A673 (cell line): ENCODE measurements around the gene UBE2R2. TPM values are rescaled to one million over a fixed set of nuclear protein-coding genes. Genes with fewer than 3 reads are reported as not detected.

Experiments used
- BruUV-seq: library from RNA; stranded (reverse); fragments of 400-500 nt; replicated peaks from 2 replicates; lab custom pipeline; 2021; lab: Mats Ljungman, UMichigan
- CTCF ChIA-PET: fragments of 300-600 bp; sonication (Branson Sonifier 250); formaldehyde crosslinking; loops from one replicate; lab custom pipeline; 2022; ENCODE audit warnings: antibody characterized with exemption; lab: Charles Lee
- POLR2A ChIA-PET: fragments of 300-600 bp; sonication (Branson Sonifier 250); formaldehyde crosslinking; loops from one replicate; lab custom pipeline; 2022; ENCODE audit warnings: antibody characterized with exemption; ENCODE audit not compliant: low non-redundant PET; lab: Charles Lee
- DNase-seq: peaks from one replicate; pipeline ENCODE4 v3.0.0-alpha.2; 2015; ENCODE audit warnings: low spot score
- H3K27ac ChIP-seq: fragments of 200-600 bp; sonication (generic); 2 replicates; pipeline ENCODE4 v1.5.1; 2016; ENCODE audit warnings: mixed run types, low read depth, mild to moderate bottlenecking, mixed read lengths, antibody characterized with exemption, low read length; ENCODE audit not compliant: poor library complexity, severe bottlenecking
- H3K27me3 ChIP-seq: fragments of 200-600 bp; sonication (generic); replicated peaks from 2 replicates; pipeline ENCODE4 v1.6.1; 2017; ENCODE audit warnings: mixed run types, low read depth, mild to moderate bottlenecking, mixed read lengths, antibody characterized with exemption, low read length; ENCODE audit not compliant: insufficient read depth, poor library complexity
- H3K36me3 ChIP-seq: fragments of 200-600 bp; sonication (generic); 2 replicates; pipeline ENCODE4 v1.6.1; 2016; ENCODE audit warnings: mixed run types, mild to moderate bottlenecking, mixed read lengths, antibody characterized with exemption, low read length; ENCODE audit not compliant: insufficient read depth, poor library complexity, severe bottlenecking
- H3K4me1 ChIP-seq: fragments of 200-600 bp; sonication (generic); 2 replicates; pipeline ENCODE4 v1.6.1; 2017; ENCODE audit warnings: mixed run types, mild to moderate bottlenecking, mixed read lengths, antibody characterized with exemption, low read length; ENCODE audit not compliant: insufficient read depth, poor library complexity, severe bottlenecking
- H3K4me3 ChIP-seq: fragments of 200-600 bp; sonication (generic); 2 replicates; pipeline ENCODE4 v1.5.1; 2016; ENCODE audit warnings: low read depth, mixed run types, mild to moderate bottlenecking, mixed read lengths, low read length; ENCODE audit not compliant: poor library complexity, severe bottlenecking
- H3K9me3 ChIP-seq: fragments of 200-600 bp; sonication (generic); 2 replicates; pipeline ENCODE4 v1.6.1; 2016; ENCODE audit warnings: mixed run types, low read depth, mild to moderate bottlenecking, mixed read lengths, antibody characterized with exemption, low read length; ENCODE audit not compliant: poor library complexity, severe bottlenecking
- EZH2 ChIP-seq: fragments of 200-600 bp; sonication (generic); IDR thresholded peaks from 2 replicates; pipeline ENCODE4 v1.6.1; 2017; ENCODE audit warnings: borderline replicate concordance, low read depth, mild to moderate bottlenecking, mixed read lengths, antibody characterized with exemption, low read length; ENCODE audit not compliant: poor library complexity, severe bottlenecking
- intact Hi-C: fragments of 100-400 bp; cut with micrococcal nuclease; formaldehyde crosslinking; loops from one replicate; pipeline ENCODE4 v1.10.0; 2022; ENCODE audit not compliant: unreplicated experiment
- total RNA-seq: library from RNA; stranded (reverse); gene quantifications from 2 replicates; pipeline ENCODE4 v1.2.3, GENCODE V29; 2021
- TF ChIP-seq, protein P1 (sequence below): fragments of 300-800, 200-600 bp; sonication (generic); conservative IDR thresholded peaks from 2 replicates; pipeline ENCODE4 v1.5.1; 2017; ENCODE audit warnings: low read depth, mild to moderate bottlenecking, antibody characterized with exemption, low read length, moderate library complexity, mixed read lengths

UBE2R2 gene
- total RNA-seq, 1 experiment from 2014 or later: 49.2 TPM

DNA sequence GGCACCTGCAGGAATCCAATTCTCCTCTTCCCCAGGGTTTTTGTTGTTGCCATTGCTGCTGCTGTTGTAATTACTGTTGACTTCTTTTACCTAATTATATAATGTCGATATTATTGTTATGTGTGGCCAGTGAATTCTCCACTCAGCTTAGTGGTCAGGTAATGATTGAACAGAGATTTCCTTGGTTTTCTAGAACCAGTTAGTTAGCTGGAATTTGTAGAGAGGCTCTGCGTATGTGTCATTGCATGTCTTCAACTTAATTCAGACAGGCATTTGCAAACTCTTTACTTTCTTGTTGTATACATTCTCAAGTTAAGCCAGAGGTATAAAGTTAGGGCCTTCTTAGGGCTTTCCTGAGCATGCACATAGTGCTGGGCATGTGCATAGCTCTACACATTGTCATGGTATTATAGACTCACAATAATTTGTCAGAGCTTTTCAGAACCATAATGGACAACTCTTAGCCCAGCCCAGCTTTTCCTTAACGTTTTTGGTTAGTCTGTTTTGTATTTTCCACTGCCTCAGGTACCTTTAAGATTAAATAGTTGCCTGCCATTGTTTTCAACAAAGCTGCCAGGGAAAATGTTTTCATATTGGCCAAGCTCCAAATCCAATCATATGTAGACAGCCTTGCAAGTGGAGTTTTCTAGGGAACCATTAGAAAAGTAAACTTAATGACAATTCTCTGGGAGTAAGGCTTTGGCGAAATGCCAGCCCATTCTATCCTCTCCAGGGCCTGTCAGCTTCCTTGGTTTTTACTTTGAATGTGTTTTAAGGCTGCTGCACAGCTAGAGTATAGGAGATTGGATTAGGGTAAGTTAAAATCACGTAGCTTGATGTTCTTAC, 68.1 kb downstream of the UBE2R2 start:
- peaks cover 34% of the 10 kb centered on the region for H3K4me1 ChIP-seq
- no peaks in the 10 kb centered on the region for H3K9me3 ChIP-seq
- DNase-seq: peak; percentile 81
- intact Hi-C loops: no loop called here
- H3K27me3 ChIP-seq: no peaks in the 10 kb centered on the region
- no peaks in the 10 kb centered on the region for H3K36me3 ChIP-seq
- TF ChIP-seq EZH2: no peak
- TF ChIP-seq, protein P1, sequence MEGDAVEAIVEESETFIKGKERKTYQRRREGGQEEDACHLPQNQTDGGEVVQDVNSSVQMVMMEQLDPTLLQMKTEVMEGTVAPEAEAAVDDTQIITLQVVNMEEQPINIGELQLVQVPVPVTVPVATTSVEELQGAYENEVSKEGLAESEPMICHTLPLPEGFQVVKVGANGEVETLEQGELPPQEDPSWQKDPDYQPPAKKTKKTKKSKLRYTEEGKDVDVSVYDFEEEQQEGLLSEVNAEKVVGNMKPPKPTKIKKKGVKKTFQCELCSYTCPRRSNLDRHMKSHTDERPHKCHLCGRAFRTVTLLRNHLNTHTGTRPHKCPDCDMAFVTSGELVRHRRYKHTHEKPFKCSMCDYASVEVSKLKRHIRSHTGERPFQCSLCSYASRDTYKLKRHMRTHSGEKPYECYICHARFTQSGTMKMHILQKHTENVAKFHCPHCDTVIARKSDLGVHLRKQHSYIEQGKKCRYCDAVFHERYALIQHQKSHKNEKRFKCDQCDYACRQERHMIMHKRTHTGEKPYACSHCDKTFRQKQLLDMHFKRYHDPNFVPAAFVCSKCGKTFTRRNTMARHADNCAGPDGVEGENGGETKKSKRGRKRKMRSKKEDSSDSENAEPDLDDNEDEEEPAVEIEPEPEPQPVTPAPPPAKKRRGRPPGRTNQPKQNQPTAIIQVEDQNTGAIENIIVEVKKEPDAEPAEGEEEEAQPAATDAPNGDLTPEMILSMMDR: no peak
- ChIA-PET POLR2A (interaction anchor here (0.7 to 0.8 kb wide), 2 partner anchors 57 to 625 kb away, joined by 3 read pairs; no protein-coding TSS in a partner anchor), CTCF (interaction anchor here (1.0 kb wide), 1 partner anchor 71 kb away, joined by 3 read pairs; no protein-coding TSS in a partner anchor)
- H3K4me3 ChIP-seq: no peak overlapping the region
- peak overlapping the region; percentile 22 for H3K27ac ChIP-seq
- no TSS peak for BruUV-seq

DNA sequence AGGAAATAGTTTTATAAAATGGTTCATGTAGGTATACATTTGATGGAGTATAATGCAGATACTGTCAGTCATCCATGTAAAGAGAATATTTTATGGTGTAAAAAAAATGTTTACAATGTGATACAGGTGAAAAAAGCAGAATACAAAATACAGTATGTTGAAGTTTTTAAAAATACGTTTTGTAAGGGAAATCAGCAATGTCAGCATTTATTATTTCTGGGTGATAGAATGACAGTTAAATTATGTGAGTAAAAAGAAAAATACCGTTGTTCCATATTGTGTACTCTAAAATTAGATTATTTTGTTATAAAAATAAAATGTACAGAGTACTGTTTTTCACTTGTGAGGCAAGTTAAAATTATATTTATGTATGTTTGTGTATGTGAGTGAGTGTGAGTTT, 69.0 kb downstream of the UBE2R2 start:
- Histone ChIP-seq H3K9me3 (no peaks in the 10 kb centered on the region), H3K36me3 (no peaks in the 10 kb centered on the region), H3K4me1 (peaks cover 25% of the 10 kb centered on the region), H3K4me3 (no peak overlapping the region), H3K27me3 (no peaks in the 10 kb centered on the region), H3K27ac (no peak overlapping the region)
- ChIA-PET POLR2A (no interaction called here), CTCF (no interaction called here)
- BruUV-seq: no TSS peak
- intact Hi-C loops: no loop called here
- DNase-seq: no peak
- TF ChIP-seq, protein P1: no peak
- TF ChIP-seq EZH2: no peak

DNA sequence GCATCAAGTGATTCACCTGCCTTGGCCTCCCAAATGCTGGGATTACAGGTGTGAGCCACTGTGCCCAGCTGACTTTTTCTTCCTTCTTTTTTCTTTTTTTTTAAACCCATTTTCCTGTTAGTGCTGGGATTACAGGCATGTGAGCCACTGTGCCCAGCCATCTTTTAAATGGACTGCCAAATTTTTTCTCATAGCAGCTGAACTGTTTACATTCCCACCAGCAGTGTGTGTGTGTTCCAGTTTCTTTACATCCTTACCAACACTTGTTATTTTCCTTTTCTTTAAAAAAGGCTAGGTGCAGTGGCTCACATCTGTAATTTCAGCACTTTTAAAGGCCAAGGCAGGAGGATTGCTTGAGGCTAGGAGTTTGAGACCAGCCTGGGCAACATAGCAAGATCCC, 76.9 kb downstream of the UBE2R2 start:
- TF ChIP-seq, protein P1: no peak
- TF ChIP-seq EZH2: no peak
- no peaks in the 10 kb centered on the region for H3K9me3 ChIP-seq
- POLR2A ChIA-PET: no interaction called here
- no peaks in the 10 kb centered on the region for H3K27me3 ChIP-seq
- intact Hi-C loops: no loop called here
- no TSS peak for BruUV-seq
- no peak overlapping the region for H3K27ac ChIP-seq
- no peak for DNase-seq
- peaks cover under 1% of the 10 kb centered on the region for H3K36me3 ChIP-seq
- H3K4me1 ChIP-seq: no peaks in the 10 kb centered on the region
- CTCF ChIA-PET: no interaction called here
- H3K4me3 ChIP-seq: no peak overlapping the region
